NCI-H128 (cell line): ENCODE measurements around the gene HPCA.
A peak's percentile ranks its signal among the peaks of the same experiment; 100 is the strongest.

Experiments
- DNase-seq: peaks from one replicate; lab custom pipeline; 2025; ENCODE audit not compliant: unreplicated experiment; lab: John Stamatoyannopoulos, UW

HPCA gene

GRCh38 chr1:32871364-32872191, 14.7 kb upstream of the HPCA start:
- no peak for DNase-seq

GRCh38 chr1:32872192-32872460, 14.2 kb upstream of the HPCA start:
- no peak for DNase-seq

DNA sequence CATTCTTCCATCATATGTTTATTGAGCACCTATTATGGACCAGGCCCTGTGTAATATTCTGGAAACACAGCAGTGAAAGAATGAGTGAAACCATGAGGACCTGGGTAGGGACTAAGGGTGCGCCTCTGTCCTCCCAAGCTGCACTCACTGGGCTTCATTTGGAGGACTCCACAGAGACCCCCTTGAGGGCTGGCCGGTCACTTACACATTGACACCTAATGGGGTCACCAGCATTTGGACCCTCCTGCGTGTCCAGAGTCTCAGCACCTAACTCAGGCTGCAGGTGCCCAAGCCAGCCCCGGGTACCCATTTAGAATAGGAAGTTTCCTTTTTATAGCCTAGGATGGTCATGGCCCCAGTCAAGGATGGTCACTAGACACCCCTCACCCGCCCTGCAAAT, 12.8 kb upstream of the HPCA start:
- DNase-seq, result no peak

GRCh38 chr1:32874860-32875752, 11.2 kb upstream of the HPCA start:
- DNase-seq, result no peak

GRCh38 chr1:32876341-32877210, 9.7 kb upstream of the HPCA start:
- peak; percentile 37 for DNase-seq

- DNase-seq, result no peak
Measured at GRCh38 chr1:32877211-32878110, 8.8 kb upstream of the HPCA start.

GRCh38 chr1:32878183-32878582, 8.1 kb upstream of the HPCA start:
- no peak for DNase-seq

GRCh38 chr1:32878637-32879041, 7.7 kb upstream of the HPCA start:
- DNase-seq, result no peak

DNA sequence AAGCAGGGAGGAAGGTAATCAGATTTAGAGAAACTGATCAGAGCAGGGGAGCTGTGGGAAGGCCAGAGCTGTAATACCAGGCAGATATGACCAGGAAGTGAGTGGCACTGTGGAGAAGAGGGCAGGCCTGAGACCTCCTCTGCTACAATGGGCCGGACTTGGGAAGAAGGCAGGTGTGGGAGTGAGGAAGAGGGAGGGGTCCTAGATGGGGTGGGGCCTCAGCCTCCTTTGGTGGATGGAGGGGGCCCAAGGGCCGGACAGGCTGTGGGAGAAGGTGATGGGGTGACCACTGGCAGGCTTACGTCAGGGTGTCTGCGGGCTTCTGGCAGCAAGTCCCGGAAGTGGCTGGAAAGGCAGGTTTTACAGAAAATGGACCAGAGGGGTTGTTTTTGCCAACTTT, 5.0 kb upstream of the HPCA start:
- no peak for DNase-seq

DNA sequence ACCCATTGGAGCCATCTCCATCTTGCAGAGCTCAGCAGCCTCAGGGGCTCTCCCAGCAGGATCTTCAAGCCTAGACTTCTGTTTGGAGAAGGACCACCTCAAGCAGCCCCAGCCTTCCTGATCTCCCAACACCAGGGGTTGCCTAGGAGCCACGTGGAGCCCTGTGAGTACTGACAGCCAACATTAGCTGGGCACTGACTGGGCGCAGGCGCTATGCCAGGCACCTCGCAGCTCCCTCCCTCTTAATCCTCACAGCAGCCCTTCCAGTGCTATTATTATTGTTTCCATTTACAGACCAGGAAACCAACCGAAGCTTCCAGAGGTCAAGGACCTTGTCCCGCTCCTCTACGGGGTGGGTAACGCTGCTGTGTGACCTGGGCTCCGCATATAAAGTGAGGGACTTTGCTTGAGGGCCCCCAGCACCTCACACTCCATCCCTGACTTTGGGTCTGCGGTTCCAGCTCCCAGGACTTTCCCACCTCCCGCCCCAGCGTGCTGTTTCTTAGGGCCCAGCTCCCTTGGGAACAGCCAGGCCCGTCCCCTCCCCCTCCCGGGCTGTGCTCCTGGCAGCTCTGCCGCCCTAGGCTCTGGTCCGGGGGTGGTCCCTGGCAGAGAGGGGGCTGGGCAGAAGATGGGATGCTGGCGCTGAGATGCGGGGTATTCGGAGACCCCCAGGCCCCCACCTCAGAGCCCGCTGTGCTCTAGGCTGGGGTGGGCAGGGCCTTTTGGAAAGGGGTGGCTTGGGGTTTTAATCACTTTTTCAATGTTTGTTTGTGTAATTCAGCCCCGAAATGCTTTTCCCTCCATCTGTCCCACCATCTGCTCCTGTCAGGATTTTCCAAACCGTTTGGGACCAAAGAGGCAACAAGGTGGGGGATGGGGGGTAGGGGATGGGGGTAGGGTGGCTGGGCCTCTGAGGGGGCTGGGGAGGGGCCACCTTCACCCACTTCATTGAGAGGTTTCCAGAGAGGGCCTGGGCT, 4.1 kb upstream of the HPCA start:
- no peak for DNase-seq

GRCh38 chr1:32883338-32884031, 2.8 kb upstream of the HPCA start:
- no peak for DNase-seq

DNA sequence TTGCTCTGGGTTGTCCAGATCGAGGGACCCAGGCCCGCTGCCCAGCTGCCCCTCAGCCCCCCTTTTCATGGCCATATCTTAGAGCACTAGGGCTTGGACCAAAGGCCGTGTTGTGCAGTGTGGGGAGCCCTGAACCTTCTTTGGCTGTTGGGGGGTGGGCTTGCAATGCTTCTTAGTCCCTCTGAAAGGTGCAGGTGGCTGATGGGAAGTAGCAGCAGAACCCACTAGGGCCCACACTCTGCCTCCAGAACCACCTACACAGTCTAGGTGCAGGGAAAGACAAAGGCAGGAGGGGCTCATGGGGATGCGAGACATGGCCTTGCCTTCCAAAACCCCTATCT, 2.3 kb upstream of the HPCA start:
- DNase-seq, result no peak

DNA sequence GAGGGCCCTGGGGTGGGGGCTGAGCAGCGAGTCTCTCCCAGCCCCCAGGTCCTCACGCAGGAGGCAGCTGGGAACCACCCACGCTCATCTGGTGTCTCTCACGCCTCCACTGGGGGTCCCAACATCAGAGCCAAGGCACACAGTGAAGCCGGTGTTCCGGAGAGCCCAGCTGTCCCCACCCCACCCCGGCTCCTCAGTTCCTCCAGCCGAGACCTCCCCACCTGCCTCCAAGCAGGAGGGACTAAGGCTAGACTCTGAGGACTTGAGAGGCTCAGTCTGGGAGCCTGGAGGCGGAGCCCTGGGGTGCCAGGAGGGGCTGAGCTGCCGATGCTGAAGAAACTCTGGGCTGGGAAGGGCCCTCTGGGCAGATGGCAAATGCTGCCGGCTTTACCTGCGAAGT, 1.6 kb upstream of the HPCA start:
- DNase-seq, result no peak

- no peak for DNase-seq
Measured at GRCh38 chr1:32885676-32886003, 651 bp upstream of the HPCA start.

- DNase-seq, result no peak
Measured at GRCh38 chr1:32886828-32887414, 630 bp downstream of the HPCA start.

DNA sequence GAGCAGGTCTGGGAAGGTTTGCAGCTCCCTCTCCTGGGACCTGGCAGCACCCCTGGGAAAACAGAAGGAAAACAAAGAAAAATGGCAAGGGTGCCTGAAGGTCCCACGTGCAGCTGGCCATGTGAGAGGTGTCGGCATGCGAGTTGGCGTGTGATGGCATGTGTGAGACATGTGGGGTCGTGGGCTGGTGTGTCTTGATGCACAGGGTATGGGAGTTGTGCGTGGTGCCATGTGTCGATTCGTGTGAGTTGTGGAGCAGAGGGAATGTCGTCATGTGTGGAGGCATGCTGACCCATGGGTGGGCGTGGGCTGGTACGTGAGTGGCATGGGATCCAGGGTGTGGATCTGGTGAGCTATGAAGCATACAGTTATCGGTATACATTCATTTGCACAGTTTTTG, 1.3 kb downstream of the HPCA start:
- no peak for DNase-seq

- DNase-seq, result no peak
Measured at GRCh38 chr1:32888134-32888533, 1.8 kb downstream of the HPCA start.

GRCh38 chr1:32888677-32889420, 2.6 kb downstream of the HPCA start:
- no peak for DNase-seq
